Measurements from ENCODE around the gene FBXW12. TPM values are rescaled to one million over a fixed set of nuclear protein-coding genes. Genes with fewer than 3 reads are reported as not detected.
A peak's percentile ranks its signal among the peaks of the same experiment; 100 is the strongest.

FBXW12 gene
- total RNA-seq, 1 experiment from 2014 or later, result not detected

GRCh38 chr3:48435223-48435595, 63.2 kb downstream of the FBXW12 start:
- Histone ChIP-seq H3K79me2 (ENCODE audit: insufficient read depth, low read length) (peaks cover 28% of the 10 kb centered on the region), H3K9me2 (ENCODE audit: insufficient read depth) (no peaks in the 10 kb centered on the region), H3K9me3 (ENCODE audit: control insufficient read depth in 1 of 2, insufficient read depth in 1 of 2, low read depth in 1 of 2, low read length in 2 of 2) (no peaks in the 10 kb centered on the region), H3K9ac (ENCODE audit: low read length) (peak overlapping the region; percentile 55), H3K4me2 (ENCODE audit: low read length) (peak overlapping the region; percentile 79), H3K36me3 (ENCODE audit: control insufficient read depth in 1 of 2, insufficient read depth in 2 of 2, low read length in 2 of 2) (peaks cover 0 to 17% of the 10 kb centered on the region in 2 experiments; a peak in 1 of 4 replicates), H3K27ac (ENCODE audit: low read depth, low read length) (peak overlapping the region; percentile 2), H3K4me3 (replicated peaks in 1 of 2; ENCODE audit: low read depth in 1 of 2, low read length in 2 of 2) (no peak overlapping the region), H2AFZ (ENCODE audit: low read depth, low read length, poor library complexity, severe bottlenecking) (no peak overlapping the region), H3K27me3 (ENCODE audit: insufficient read depth, low read length) (no peaks in the 10 kb centered on the region), H4K20me1 (ENCODE audit: insufficient read depth) (no peaks in the 10 kb centered on the region), H3K4me1 (ENCODE audit: control insufficient read depth in 1 of 2, insufficient read depth in 2 of 2, low read length in 2 of 2) (peaks cover 47 to 75% of the 10 kb centered on the region in 2 experiments)
- RAD21 ChIA-PET (ENCODE audit: low non-redundant PET in 1 of 2, low total read pairs in 2 of 2, uncharacterized antibody in 2 of 2, unreplicated experiment in 2 of 2), result interaction anchor here (1.2 to 3.3 kb wide), 7 partner anchors 19 to 241 kb away, joined by 3 to 59 read pairs (median 14); no protein-coding TSS in a partner anchor
- ATAC-seq (no peak), DNase-seq (ENCODE audit: low read depth, low spot score) (no peak)
- BruUV-seq (replicated peaks), result no TSS peak
- POLR2A ChIA-PET, result interaction anchor here (1.3 to 1.7 kb wide), 4 partner anchors 11 to 241 kb away, joined by 3 to 22 read pairs (median 12); partner anchors contain the start of gene ATRIP
- no peak for TF ChIP-seq CTCF (IDR thresholded peaks at IDR 0.05 in 2 of 3, conservative IDR thresholded peaks at IDR 0.05 in 1 of 3; ENCODE audit: borderline replicate concordance in 1 of 3, insufficient read depth in 1 of 3, low read depth in 2 of 3, low read length in 2 of 3)
- TF ChIP-seq REST (IDR thresholded peaks at IDR 0.05; ENCODE audit: low read depth), result no peak
- TF ChIP-seq SIN3A (IDR thresholded peaks at IDR 0.05; ENCODE audit: low read depth), result no peak
- TF ChIP-seq SRF (IDR thresholded peaks at IDR 0.05; ENCODE audit: low read depth), result no peak
- no peak for TF ChIP-seq JUND (IDR thresholded peaks at IDR 0.05)
- TF ChIP-seq YY1 (IDR thresholded peaks at IDR 0.05; ENCODE audit: extremely low read depth, insufficient replicate concordance, low read depth, low read length), result no peak
- TF ChIP-seq ZBTB33 (IDR thresholded peaks at IDR 0.05; ENCODE audit: extremely low read depth, insufficient replicate concordance, low read length), result no peak
- no peak for TF ChIP-seq ATF3 (IDR thresholded peaks at IDR 0.05)
- TF ChIP-seq CBX3 (IDR thresholded peaks at IDR 0.05; ENCODE audit: low read depth), result no peak
- intact Hi-C loops (cut with micrococcal nuclease), result no loop called here
- CTCF ChIA-PET, result interaction anchor here (1.3 to 6.4 kb wide), 26 partner anchors 10 to 278 kb away, joined by 3 to 386 read pairs (median 11); partner anchors contain the start of genes ATRIP, CDC25A and ZNF589

All from HCT116 (cell line).